ENCODE results near the gene TGOLN2. TPM values are rescaled to one million over a fixed set of nuclear protein-coding genes. Genes with fewer than 3 reads are reported as not detected.
"Not testable (repeated sequence)": the region's sequence is repeated elsewhere in the genome, so short reads cannot be mapped to it uniquely, and the experiment has no call there.

TGOLN2 gene
- total RNA-seq, 1 experiment from 2014 or later = 55.3 TPM

GRCh38 chr2:85340034-85340892 is 12.5 kb upstream of the TGOLN2 start:
- no peak for DNase-seq (ENCODE audit: low read depth)

- no peak for DNase-seq (ENCODE audit: low read depth)
Observed at GRCh38 chr2:85334928-85335327, 7.1 kb upstream of the TGOLN2 start.

DNA sequence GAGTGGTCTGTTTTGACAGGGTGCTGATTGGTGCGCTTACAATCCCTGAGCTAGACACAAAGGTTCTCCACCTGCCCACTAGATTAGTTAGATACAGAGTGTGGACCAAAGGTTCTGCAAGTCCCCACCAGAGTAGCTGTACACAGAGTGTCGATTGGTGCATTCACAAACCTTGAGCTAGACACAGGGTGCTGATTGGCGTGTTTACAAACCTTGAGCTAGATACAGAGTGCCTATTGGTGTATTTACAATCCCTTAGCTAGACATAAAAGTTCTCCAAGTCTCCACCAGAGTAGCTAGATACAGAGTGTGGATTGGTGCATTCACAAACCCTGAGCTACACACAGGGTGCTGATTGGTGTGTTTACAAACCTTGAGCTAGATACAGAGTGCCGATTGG is 6.1 kb upstream of the TGOLN2 start:
- not testable (repeated sequence) for DNase-seq (ENCODE audit: low read depth)

GRCh38 chr2:85330839-85331636 is 3.2 kb upstream of the TGOLN2 start:
- no peak for DNase-seq (ENCODE audit: low read depth)

- not testable (repeated sequence) for DNase-seq (ENCODE audit: low read depth)
Observed at GRCh38 chr2:85329701-85330100, 1.9 kb upstream of the TGOLN2 start.

DNA sequence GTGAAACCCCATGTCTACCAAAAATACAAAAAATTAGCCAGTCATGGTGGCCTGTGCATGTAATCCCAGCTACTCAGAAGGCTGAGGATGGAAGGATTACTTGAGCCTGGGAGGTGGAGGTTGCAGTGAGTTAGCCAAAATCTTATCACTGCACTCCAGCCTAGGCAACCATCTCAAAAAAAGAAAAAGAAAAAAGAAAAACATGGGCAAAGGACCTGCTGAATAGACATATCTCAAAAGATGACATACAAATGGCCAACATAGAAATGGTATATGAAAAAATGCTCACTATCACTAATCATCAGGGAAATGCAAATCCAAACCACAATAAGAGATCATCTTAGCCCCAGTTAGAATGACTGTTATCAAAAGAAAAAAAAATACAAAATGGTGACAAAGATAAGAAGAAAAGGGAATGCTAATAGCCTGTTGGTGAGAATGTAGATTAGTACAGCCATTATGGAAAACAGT is 1.4 kb upstream of the TGOLN2 start:
- DNase-seq (ENCODE audit: low read depth) = no peak

- peak; percentile 49 for DNase-seq (ENCODE audit: low read depth)
Observed at GRCh38 chr2:85327160-85327821, 498 bp downstream of the TGOLN2 start.

GRCh38 chr2:85326406-85327159 is 1.2 kb downstream of the TGOLN2 start:
- DNase-seq (ENCODE audit: low read depth) = peak; percentile 25

DNA sequence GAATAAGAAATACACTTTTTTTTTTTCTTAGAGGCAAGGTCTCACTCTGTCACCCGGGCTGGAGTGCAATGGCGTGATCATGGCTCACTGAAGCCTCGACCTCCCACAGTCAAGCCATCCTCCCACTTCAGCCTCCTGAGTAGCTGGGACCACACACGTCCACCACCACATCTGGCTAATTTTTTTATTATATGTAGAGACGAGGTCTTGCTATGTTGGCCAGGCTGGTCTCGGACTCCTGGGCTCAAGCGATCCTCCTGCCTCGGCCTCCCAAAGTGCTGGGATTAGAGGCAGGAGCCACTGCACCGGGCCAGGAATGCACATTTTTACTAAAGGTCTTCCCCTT is 2.4 kb downstream of the TGOLN2 start:
- DNase-seq (ENCODE audit: low read depth) = no peak

DNA sequence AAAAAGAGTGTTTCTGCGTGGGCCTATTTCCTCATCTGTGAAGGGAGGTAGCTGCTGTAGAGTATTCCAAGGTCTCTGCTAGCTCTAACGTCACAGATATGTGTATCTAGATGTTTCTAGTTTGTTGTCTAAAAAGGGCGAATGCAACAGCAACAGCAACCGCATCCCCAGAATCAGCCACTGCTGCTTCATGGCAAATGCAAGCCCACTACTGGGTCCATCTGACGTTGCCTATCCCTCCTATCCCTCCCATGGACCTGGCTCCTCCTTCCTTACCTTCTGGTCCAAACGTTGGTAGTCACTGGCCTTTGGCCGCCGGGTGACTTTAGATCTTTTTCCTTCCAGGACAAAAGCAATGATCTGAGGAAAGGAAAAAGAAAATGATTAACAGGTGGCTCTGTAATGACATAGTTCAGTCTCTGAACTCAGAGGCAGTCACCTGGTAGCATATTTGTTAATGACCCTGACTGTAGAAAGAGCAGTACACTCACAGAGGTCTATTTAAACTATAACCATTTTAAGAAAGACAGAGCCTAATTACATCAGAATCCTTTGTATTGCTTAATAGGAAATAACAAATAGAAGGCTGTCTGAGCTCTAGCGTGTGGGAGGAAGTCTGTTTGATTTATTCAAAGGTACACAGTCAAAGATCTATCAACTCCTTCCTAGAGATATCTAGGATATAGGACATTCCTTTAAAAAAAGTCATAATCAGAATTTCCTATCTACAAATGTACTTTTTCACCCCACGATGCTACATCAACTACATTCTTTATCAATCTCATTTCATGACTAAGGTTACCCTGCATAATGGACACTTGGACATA is 2.9 kb downstream of the TGOLN2 start:
- DNase-seq (ENCODE audit: low read depth) = no peak

DNA sequence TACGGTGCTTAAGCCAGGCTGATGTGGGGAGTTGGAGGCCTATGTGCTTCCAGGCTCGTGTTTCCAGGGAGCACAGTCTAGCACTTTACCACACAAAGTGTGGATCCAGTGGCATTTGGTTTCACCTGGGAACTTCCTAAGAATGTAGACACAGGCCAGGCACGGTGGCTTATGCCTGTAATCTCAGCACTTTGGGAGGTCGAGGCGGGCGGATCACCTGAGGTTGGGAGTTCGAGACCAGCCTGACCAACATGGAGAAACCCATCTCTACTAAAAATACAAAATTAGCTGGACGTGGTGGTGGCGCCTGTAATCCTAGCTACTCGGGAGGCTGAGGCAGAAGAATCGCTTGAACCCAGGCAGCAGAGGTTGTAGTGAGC is 3.8 kb downstream of the TGOLN2 start:
- not testable (repeated sequence) for DNase-seq (ENCODE audit: low read depth)

DNA sequence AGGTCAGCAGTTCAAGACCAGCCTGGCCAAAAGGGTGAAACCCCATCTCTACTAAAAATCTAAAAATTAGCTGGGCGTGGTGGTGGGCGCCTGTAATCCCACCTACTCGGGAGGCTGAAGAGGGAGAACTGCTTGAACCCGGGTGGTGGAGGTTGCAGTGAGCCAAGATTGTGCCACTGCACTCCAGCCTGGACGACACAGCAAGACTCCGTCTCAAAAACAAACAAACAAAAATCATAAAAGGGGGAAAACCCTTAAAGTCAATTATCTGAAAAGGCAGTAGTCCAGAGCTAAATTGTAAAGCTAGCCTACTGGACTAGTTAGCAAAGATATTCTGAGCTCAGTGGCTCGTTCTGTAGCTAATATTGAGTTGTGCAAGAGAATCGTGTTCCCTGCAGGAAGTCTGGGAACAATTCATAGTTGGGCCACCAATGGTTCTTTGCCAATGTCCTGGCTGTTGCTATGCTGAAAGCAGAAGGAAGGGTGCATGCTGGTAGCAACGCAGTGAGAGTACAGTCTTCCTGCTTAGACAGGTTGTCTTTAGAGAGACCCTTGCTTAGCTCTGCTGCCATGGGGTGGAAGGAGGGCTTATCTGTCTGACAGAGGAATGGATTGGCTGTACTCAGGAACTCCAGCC is 4.3 kb downstream of the TGOLN2 start:
- no peak for DNase-seq (ENCODE audit: low read depth)

DNA sequence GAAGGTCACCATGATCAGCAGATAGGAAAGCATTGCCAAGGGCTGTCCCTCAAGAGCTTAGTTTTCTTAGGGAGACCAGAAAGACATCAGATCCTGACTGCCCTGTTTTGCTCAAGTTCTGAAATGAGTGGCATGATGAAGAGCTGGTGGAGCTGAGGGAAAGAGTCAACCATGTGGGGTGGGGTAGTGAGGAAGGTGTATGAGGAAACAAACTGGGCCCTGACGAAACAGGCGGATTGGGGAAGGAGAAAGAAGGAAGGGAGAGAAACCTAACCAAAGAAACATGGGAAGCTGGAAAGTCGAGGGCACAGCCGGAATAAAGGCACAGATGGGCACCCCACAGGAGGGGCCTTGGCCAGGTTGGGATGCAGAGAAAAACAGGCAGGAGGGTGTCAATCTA is 8.0 kb downstream of the TGOLN2 start:
- no peak for DNase-seq (ENCODE audit: low read depth)

GRCh38 chr2:85318222-85319074 is 9.3 kb downstream of the TGOLN2 start:
- peak; percentile 84 for DNase-seq (ENCODE audit: low read depth)

DNA sequence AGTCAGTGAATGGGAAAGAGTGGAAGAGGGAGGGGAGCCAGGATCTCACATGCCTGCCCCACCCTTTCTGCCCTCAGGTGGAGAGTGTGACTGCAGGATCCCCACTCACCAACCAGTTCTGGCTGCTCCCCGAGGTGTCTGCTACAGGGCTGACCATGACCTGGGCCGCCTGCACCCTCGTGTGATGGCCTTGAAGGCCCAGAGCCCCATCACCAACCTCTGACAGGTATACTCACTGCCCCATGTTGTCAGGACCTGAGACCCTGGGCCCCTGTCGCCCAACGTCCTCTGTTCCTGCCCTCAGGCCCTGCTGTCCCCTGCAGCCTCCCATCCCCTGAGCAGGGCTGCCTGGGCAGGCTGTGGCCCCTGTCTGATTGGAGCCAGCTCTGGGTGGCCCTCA is 11.9 kb downstream of the TGOLN2 start:
- not testable (repeated sequence) for DNase-seq (ENCODE audit: low read depth)

- no peak for DNase-seq (ENCODE audit: low read depth)
Observed at GRCh38 chr2:85314884-85315242, 12.9 kb downstream of the TGOLN2 start.

GRCh38 chr2:85312404-85312803 is 15.4 kb downstream of the TGOLN2 start:
- peak; percentile 58 for DNase-seq (ENCODE audit: low read depth)

DNA sequence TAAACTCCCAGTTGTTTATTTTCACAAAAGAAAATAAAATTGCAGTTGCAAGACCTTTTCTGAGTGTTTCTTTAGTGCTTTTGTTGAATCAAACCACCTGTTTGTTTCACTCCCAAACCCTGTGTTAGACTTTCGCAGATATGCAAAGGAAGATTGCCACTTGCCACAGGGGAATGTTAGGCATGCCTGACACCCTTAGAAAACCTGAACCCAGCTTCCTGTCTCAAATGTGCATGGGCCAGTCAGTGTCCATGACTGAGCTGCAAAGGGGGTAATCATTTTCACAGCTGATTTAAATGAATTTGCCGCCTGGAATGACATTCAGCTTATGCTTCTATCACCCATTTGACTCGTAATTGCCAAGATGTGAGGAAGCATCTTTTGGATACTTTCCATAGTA is 17.5 kb downstream of the TGOLN2 start:
- DNase-seq (ENCODE audit: low read depth) = no peak

GRCh38 chr2:85309699-85310321 is 18.0 kb downstream of the TGOLN2 start:
- DNase-seq (ENCODE audit: low read depth) = no peak

Measured in Daoy (cell line).